ENCODE data around the gene SC5D.
A peak's percentile ranks its signal among the peaks of the same experiment; 100 is the strongest.

Gene SC5D, protein sequence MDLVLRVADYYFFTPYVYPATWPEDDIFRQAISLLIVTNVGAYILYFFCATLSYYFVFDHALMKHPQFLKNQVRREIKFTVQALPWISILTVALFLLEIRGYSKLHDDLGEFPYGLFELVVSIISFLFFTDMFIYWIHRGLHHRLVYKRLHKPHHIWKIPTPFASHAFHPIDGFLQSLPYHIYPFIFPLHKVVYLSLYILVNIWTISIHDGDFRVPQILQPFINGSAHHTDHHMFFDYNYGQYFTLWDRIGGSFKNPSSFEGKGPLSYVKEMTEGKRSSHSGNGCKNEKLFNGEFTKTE

DNA sequence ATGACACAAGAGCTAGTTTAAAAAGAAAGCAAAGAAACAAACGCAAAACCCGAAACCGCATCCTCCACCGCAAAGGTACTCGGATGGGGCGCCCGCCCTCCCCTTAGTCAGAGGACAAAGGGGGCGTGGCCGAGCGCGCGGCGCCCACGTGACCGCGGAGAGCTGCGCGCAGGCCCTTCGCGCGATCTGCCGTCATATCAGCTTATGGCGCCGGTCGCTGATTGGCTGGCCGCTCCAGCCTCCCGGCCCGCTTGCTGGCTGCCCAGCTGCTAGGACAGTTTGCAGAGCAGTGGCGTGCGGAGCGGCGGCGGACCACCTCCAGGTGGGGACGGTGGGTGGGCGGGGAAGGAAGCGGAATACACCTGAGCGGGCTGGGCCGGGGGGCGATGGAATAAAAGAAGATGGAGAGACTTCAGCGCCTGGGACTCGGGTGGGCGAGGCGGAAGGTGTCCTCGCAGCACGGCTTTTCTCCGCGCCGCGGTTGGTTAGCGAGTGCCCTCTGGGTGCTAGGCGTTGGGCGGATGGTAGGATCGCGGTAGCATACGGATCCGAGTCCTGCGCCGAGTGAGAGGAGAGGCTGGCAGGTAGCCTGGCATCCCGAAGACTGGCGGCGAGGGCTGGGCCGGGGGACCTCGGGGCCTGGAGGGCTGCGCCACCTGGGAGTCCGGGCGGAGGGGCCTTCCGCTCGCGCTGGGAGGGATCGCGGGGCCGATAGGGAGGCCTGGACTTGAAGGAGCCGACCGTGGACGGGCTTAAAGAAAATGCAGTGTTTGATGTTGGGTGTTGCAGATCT lies at the start of gene SC5D:
TSS of gene SC5D (plus strand) at position 277 of the 793 bp plus-strand sequence. CDS start 10,605 bp downstream, outside the sequence.
- peak; percentile 74 for DNase-seq

DNA sequence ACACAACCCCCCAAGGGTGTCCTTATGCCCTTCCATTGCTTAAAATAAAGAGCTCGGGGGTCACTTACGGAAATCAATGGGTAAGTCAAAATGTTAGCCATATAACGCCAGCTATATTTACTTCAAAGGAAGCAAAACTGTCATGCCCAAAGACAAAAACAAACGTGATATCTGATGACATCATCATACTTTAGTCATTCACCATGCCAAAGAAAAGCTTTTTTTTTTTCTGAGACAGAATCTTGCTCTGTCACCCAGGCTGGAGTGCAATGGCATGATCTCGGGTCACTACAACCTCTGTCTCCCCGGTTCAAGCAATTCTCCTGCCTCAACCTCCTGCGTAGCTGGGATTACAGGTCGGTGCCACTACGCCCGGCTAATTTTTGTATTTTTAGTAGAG lies 47.7 kb upstream of the SC5D start:
- DNase-seq: no peak

DNA sequence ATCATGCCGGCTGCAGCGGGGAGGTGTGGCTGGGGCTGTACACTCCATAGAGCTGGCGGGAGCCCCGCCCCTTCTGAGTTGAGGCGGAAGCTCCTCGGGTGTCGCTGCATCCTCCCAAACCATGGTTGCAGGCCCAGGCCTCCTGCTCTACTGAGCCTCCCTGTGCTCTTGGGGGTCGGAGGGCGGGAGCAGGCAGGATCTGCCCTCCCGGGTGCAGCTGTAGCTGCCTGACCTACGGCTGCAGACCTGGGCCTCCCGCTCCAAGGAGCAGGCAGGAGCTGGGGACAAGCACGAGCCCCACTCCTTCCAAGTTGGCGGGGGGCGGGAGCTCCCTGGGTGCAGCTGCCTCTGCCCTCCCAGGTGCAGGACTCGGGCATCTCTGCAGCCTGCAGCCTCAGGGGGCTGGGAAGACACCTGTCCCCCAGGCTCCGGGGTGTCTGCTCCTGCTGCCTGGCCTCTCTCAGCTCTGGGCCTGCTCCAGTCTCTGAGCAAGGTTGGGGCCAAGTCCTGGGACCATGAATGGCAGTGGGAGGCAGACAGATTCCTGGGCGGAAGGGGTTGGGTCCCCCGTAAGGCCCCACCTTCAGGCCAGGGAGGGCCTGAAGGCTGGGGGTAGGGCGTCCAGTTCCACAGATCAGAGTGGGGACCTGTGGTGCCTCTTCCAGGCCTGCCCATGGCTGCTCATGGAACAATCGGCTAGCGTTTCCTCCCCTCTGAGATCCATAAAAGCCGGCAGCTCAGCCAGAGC lies 46.4 kb upstream of the SC5D start:
- no peak for DNase-seq

DNA sequence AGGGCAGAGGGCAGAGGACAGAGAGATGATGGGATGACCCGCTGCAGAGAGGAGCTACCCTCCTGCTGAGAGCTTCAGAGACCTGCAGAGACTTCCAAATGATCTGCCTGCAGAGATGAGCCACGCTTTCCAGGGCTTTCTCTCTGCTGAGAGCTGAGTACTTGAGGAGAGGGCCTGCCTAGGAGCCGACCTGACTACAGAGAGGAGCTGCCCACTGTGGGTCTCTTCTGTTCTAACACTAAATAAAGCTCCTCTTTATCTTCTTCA lies 45.9 kb upstream of the SC5D start:
- DNase-seq: no peak

DNA sequence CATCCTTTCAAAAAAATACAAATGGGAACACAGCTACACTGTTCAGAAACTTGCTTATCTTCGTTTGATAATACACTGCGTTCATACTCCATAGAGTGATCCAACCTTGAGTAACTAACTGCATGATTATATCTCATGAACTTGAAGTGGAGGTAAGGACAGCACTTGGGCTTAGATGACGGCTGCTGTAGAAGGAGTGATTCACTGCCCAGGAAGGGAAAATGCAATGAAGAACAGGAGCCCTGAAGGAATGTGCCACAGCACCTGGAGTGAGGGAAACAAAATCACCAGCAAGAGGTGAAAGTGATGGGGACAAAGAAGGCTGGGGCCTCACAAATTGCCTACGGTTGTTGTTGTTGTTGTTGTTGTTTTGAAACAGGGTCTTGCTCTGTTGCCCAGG lies 44.1 kb upstream of the SC5D start:
- DNase-seq: no peak

DNA sequence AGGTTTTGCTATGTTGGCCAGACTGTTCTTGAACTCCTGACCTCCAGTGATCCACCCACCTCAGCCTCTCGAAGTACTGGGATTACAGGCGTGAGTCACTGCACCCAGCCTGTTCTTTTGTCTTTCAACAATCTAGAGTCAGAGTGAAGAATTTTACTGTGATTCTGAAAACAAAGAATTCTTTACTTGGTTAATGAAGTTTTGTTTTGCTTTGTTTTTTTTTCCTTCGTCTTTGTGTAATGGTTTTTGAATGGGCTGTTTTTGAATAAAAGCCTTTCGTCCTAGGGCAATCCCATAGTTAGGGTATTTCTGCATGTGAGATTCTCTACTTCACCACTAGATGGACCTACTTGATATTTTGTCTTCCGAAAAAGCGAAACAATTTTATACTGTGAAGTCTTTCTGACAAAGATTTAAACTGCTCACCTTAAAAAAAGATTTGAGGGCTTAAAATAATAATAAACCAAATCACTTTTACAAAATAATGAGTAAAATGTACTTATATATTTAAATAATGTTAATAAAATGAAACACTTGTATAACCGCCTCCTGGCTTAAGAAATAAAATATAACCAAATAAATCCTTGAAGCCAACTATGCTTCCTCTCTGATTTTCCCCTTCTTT lies 43.4 kb upstream of the SC5D start:
- no peak for DNase-seq

DNA sequence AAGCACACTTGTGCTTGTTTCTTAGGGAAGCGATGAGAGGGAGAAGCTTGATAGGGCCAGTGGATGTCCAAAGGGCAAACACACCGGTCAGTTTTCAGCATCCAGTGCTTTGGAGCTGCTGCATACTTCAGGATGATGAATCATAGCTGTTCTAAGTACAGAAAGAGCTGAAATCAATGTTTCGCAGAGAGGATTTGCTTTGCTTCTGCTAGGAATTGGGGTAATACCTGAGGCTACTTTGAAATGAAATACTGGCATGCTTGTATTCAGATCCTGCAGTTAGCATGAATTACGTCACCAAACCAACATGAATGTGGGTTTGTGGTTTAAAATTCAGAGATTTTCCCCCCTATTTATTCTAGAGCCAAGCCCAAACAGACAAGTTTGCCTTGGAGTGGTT lies 41.7 kb upstream of the SC5D start:
- no peak for DNase-seq

DNA sequence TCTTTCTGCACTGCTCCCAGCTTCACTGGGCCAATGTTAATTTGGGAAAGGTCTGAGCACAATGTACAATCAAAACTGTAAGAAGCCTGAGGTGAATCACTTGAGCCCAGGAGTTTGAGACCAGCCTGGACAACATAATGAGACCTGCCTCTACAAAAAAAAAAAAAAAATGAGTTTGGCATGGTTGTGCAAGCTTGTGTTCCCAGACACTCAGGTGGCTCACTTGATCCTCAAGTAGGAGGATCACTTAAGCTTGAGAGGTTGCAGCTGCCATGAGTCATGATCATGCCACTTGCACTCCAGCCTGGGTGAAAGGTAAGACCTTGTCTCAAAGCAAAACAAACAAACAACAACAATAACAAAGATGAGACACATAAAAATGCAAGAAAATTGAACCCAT lies 38.6 kb upstream of the SC5D start:
- no peak for DNase-seq

DNA sequence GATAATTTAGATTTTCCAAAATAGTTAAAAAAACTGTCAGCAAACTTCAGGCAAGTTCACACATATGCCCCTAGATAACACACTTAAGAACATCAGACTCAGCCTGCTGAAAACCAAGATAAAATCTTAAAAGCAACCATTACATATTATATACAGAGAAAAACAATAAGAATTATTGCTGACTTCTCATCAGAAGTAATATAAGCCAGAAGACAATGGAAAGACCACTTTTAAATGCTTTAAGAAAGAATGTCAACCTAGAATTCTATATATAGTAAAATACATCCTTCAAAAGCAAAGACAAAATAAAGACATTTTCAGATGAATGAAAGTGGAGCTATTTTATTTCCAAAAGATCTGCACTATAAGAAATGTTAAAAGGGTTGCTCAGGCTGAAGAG lies 37.8 kb upstream of the SC5D start:
- DNase-seq: no peak

DNA sequence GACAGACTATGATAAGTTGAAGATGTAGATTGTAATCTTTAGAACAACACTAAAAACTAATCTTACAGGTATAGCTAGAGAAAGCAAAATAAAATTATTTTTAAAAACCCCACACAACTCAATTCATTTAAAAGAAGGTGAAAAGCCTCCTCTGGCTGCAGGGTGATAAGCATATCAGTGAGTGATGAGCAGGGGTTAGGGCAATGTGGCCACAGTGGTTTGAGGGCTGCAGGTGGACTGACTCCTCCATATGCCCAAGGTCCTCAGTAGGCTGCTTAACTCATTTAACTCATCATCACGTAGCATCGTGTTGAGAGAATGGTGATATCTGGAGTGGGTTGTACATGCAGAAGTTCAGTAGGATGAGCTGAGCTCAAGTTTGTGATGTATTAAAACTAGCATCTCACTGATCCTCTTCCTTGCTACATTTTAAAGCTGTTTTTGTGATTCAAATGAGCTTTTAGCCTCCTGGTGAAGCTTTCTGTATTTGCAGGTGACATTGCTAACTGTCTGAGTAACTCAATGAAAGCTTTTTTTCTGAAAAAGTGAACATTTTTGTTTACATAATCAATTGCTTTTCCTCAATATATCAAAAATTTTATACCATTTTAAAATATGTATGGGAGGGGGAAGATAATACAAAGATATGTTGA lies 37.0 kb upstream of the SC5D start:
- DNase-seq: no peak

DNA sequence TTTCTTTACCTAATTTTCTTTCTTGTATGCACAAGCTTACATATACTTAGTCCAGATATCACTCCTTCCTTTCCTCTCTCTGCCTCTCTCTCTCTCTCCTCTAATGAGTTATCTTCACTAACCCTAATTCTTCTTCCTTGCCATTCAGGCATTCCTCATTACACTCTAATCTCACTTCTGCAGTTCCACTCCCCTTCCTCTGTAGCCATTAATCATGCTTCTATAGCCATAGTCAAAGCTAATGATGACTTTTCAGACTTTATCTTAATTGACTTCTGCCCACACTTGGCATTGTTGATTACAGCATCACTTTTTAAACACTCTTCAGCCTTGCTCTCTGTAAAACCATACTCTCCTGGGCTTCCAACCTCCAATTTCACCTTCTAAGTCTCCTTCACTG lies 35.3 kb upstream of the SC5D start:
- DNase-seq: no peak

DNA sequence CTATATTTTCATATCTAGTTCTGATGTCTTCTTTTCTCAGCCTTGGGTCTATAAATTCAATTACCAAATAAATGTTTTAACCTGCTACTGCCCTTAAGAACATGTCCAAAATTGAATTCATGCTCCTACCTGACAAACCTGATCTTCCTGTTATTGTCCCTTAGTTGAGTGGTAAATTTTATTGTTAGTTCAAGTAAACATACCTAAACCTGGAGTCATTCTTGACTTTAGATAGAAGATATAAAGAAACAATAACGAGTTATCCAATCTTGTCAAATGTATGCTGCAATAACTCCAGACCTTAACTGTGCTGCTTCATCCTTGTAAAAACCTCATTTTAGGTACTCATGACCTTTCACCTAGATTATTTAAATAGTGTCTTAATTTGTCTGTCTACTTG lies 34.6 kb upstream of the SC5D start:
- no peak for DNase-seq

DNA sequence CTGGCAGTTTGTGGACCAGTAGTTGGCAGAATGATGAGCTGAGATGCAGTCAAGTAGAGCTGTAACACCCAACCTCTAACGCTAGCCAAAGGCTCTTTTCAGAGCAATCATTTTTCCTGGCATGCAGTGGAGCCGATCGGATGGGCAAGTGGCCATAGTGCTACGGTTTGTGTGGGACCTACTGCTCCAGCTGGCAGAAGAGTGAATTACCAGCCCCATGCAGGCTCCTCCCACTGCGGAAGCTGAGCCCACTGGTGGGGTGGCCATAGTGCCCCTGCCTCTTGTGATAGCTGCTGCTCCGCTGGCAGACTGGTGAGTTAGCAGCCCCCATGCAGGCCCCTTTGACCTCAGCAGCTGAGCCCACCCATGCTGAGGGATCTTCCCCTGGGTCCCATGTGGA lies 27.0 kb upstream of the SC5D start:
- no peak for DNase-seq

DNA sequence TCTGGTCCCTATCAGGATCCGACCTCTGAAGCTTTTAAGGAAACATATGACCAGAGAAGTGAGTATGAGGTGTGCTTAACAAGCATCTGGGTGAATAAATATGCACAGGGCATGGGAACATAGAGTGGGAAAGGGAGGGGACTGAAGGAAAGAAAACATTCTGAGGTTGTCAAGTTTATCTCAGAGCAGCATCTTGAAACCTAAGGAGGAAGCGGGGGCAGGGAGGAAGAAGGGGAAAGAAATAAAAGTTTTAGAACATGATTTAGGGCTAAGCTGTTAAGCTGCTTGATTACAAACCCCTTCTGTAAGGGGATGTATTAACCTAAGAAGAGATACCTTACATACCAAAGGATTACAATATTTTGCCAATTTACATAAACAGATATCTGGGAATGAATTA lies 24.0 kb upstream of the SC5D start:
- DNase-seq: no peak

DNA sequence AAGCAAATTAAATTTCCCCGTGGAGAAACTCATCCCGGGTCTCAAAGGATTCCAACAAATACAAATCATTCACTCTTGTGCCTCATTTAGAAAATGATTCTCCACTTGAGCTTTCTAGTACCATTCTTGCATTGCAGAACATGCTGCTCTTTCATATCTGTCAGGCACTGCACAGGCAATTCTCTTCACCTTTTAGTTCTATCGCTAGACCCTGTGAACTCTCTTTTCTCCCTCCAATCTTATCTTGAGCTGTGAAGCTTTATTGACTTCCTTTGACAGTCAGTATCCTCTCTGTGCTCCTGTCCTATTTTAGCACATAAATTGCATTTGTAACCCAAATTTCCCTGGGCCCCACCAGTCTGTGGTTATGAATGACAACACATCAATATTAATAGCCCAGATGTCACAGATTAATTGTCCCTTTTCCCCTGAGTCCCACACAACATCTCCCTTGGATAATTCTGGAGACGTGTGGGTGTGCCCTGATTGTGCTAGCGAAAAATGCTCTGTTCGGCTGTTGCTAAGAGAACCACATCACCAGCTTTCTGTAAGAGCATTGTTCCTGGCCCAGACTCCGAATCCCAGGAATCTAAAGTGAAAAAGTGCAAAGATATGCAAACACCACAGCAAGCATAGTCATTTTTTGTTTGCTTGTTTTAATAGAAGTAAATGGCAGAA lies 22.4 kb upstream of the SC5D start:
- DNase-seq: no peak

DNA sequence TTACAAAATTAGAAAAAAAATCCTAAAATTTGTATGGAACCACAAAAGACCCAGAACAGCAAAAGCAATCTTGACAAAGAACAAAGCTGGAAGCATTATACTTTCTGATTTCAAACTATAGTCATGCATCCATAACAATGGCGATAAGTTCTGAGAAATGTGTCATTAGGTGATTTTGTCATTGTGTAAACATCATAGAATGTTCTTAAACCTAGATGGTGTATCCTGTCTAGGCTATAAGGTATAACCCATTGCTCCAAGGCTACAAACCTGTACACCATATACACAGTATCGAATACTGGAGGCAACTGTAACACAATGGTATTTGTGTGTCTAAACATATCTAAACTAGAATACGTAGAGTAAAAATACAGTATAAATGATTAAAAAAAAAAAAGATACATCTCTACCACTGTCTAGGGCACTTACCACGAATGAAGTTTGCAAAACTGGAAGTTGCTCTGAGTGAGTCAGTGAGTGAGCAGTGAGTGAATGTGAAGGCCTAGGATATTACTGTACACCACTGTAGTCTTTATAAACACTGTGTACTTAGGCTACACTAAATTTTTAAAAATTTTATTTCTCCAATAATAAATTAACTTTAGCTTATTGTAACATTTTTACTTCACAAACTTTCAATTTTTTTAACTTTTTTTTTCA lies 18.1 kb upstream of the SC5D start:
- DNase-seq: no peak

DNA sequence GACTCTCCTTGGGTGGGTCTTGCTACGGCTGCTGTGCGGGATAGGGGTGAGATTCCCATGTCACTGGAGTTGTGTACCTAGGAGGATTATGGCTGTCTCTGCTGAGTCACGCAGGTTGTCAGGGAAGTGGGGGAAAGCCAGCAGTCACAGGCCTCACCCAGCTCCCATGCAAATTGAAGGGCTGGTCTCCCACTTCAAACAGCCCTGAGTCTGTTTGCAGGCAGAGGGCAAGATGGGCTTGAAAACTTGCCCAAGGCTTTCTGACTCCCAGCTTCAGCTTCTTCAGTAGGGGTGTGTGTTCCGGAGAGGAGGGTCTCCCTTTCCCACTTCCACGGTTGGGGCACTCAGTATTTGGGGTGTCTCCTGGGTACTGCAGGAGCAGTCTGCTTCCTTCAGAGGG lies 10.9 kb upstream of the SC5D start:
- DNase-seq: no peak

DNA sequence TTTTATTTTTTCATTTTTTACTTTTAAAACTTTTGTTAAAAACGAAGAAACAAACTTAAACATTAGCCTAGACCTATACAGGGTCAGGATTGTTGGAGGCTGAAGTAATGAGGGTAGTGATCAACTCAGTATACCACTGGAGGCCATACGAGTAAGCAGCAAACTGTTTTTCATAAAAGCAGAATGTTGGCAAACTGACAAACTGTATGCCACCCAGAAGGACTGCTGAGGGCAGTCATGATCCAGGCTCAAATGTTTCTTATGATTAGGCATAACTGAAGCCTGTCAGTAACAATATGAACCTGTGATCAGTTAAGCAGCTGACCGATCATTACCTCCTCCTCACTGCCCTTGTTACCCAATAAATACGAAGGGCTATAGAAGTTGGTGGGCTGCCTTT lies 10.2 kb upstream of the SC5D start:
- DNase-seq: no peak

DNA sequence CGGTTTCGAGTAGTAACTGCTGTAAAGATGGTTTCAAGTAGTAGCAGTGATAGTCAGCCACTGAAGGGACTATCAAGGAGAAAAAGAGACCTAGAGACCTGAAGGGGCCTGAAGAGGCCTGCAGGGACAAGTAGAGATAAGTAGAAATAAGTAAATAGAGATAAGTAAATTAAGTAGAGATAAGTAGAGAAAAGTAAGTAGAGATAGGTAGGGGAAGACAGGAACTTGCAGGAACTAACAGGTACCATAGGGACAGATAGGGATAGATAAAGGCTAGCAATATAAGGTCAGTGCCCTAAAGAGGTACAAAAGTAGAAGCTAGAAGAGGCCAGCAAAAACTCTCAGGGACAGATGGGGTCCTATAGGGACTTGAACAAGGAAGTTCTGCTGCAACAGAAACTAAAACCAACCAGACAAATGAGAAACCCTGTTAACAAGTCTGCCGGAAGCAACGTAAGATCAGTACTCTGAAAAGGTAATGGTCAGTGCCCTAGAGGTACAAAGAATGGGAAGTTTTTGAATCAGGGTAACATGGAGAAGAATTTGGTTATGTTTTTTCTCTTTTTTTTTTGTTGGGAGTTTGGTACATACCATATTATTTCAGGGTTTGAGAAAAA lies 9.6 kb upstream of the SC5D start:
- no peak for DNase-seq

DNA sequence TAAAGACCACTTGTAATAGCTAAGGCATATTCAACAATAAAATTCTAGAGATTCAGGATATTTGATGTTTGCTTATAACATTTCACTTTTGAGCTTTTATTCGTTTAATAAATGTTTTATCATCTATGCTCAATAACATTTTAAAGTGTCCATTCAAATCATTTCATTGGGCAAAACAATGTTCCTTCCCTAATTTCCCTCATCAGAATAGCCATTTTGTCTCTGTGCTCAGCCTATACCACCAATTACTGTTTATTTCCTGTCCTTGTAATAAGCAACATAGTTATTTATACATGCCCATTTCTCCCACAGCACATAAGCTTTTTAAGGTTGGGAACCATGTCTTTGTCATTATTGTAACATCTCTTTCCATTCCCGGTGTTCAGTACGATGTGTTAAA lies 1.3 kb upstream of the SC5D start:
- no peak for DNase-seq

DNA sequence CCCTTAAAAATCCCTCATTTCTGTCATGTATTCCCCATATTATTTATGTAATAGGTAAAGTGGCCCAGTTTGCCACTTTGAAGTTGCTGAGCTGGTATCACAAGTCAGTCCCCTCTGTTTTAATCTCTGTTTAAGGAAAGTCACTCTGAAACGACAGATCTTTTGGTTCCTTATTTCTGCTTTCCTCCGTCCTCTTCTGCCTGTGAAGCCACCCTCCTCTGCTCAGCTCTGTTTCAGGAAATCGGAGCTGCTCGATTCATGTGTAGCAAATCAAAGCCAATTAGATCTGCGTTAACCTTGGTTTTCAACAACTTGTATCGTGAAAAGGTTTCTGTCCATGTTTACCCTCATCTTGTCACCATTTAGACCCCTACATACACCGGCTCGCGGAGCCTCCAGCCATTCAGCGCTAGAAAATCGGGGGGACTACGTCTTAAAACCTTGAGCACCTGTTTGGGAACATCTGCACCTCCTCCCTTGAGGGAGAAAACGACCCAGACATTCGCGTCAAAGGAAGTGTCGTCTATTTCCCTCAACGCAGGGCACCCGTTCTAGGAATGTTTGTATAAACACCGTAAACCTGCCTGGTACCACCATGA lies 576 bp upstream of the SC5D start:
- DNase-seq: no peak
